Ascending aorta (tissue), 2 donors: ENCODE results near the gene CDC16. TPM values are rescaled to one million over a fixed set of nuclear protein-coding genes. Genes with fewer than 3 reads are reported as not detected.
"Not testable (repeated sequence)": the region's sequence is repeated elsewhere in the genome, so short reads cannot be mapped to it uniquely, and the experiment has no call there.

Experiments
- DNase-seq, 2 donors: peaks; one replicate each; pipeline ENCODE4 v3.0.0-alpha.2; 2019; ENCODE audit warnings: low spot score in 2 of 2
- H3K27ac ChIP-seq, 2 donors: fragments of 200-600 bp; sonication (generic); one replicate each; pipeline ENCODE4 v1.5.1; 2016 to 2017; ENCODE audit warnings: mild to moderate bottlenecking in 1 of 2
- H3K27me3 ChIP-seq: fragments of 200-600 bp; sonication (generic); one replicate; pipeline ENCODE4 v1.5.1; 2017
- H3K36me3 ChIP-seq, 2 donors: fragments of 200-600 bp; sonication (generic); one replicate each; pipeline ENCODE4 v1.5.1; 2016
- H3K4me1 ChIP-seq, 2 donors: fragments of 200-600 bp; sonication (generic); one replicate each; pipeline ENCODE4 v1.5.1; 2016 to 2017; ENCODE audit warnings: mild to moderate bottlenecking in 1 of 2
- H3K4me3 ChIP-seq, 2 donors: fragments of 200-600 bp; sonication (generic); one replicate each; pipeline ENCODE4 v1.5.1; 2016 to 2017; ENCODE audit warnings: mild to moderate bottlenecking in 1 of 2
- H3K9me3 ChIP-seq, 2 donors: fragments of 200-600 bp; sonication (generic); one replicate each; pipeline ENCODE4 v1.5.1; 2016
- intact Hi-C: fragments of 100-400 bp; cut with DNase I; formaldehyde crosslinking; loops from one replicate; pipeline ENCODE4 v1.15.1; 2023
- total RNA-seq: library from RNA; depleted of rRNA; stranded (reverse); fragments of >200 nt; gene quantifications from one replicate; pipeline ENCODE4 v1.1.0, GENCODE V29; 2016
- TF ChIP-seq, protein P1 (sequence below), 3 experiments: fragments of 200-600 bp in 2 of 3; fragments of 450-650 bp in 1 of 3; sonication (generic) in 2 of 3; IDR thresholded peaks; one replicate each; pipeline ENCODE4 v1.5.1; 2016 to 2019; ENCODE audit warnings: antibody characterized with exemption in 3 of 3, mild to moderate bottlenecking in 1 of 3, moderate library complexity in 1 of 3

CDC16 gene
- total RNA-seq, 1 donor from 2014 or later = 41.1 TPM

DNA sequence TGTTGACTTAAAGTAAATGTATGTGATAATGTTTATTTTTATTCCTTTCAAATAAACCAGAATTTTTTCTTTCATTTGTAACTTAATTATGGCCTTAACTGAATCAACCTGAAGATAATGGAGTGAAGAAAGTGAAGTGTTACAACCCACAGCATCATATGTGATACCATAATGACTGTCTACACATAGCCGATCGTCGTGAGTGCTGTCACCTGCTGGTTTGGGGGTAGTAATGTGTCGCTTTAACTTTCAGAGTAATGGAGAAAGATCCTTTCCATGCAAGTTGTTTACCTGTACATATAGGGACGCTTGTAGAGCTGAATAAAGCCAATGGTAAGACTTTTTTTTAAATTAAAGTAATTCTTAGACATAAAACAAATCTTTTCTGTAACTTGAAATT lies 9.9 kb downstream of the CDC16 start:
- TF ChIP-seq, protein P1, sequence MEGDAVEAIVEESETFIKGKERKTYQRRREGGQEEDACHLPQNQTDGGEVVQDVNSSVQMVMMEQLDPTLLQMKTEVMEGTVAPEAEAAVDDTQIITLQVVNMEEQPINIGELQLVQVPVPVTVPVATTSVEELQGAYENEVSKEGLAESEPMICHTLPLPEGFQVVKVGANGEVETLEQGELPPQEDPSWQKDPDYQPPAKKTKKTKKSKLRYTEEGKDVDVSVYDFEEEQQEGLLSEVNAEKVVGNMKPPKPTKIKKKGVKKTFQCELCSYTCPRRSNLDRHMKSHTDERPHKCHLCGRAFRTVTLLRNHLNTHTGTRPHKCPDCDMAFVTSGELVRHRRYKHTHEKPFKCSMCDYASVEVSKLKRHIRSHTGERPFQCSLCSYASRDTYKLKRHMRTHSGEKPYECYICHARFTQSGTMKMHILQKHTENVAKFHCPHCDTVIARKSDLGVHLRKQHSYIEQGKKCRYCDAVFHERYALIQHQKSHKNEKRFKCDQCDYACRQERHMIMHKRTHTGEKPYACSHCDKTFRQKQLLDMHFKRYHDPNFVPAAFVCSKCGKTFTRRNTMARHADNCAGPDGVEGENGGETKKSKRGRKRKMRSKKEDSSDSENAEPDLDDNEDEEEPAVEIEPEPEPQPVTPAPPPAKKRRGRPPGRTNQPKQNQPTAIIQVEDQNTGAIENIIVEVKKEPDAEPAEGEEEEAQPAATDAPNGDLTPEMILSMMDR (IDR thresholded peaks at IDR 0.05) = no peak
- no peak for DNase-seq
- Histone ChIP-seq H3K36me3 (peaks cover 86 to 96% of the 10 kb centered on the region in 2 donors), H3K4me1 (no peaks in the 10 kb centered on the region), H3K4me3 (no peak overlapping the region), H3K27ac (no peak overlapping the region), H3K9me3 (no peaks in the 10 kb centered on the region), H3K27me3 (no peaks in the 10 kb centered on the region)
- intact Hi-C loops = no loop called here

DNA sequence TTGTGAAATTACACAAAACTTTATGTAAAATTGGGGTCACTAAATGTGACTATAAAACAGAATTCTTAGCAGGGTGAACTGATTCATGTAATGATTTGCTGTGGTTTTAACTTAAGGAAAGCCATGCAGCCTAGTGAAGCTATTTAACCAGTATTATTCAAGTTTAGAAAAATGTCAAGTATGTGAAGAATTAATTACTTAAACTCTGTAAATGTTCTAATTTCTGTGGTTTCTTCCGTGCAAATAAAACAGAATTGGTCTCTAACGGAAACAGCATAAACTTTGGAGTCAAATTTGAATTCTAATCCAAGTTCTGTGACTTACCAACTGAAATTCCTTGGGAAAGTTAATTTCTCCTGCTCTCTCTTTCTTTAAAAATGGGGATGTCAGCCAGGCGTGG lies 13.3 kb downstream of the CDC16 start:
- no peaks in the 10 kb centered on the region for H3K4me1 ChIP-seq
- TF ChIP-seq, protein P1 (IDR thresholded peaks at IDR 0.05) = no peak
- H3K36me3 ChIP-seq = peaks cover 83 to 96% of the 10 kb centered on the region in 2 donors
- H3K27me3 ChIP-seq = no peaks in the 10 kb centered on the region
- H3K27ac ChIP-seq = no peak overlapping the region
- H3K9me3 ChIP-seq = no peaks in the 10 kb centered on the region
- intact Hi-C loops = no loop called here
- no peak for DNase-seq
- no peak overlapping the region for H3K4me3 ChIP-seq

DNA sequence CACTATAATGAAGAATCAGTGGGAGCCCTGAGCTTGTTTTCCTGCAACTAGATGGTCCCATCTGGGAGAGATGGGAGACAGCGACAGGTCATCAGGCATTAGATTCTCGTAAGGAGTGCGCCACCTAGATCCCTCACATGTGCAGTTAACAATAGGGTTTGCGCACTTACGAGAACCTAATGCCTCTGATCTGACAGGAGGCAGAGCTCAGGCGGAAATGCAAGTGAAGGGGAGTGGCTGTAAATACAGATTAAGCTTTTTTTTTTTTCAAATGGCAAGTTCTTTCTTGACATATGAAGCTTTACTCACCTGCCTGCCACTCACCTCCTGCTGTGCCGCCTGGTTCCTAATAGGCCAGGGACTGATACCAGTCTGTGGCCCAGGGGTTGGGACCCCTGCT lies 14.4 kb downstream of the CDC16 start:
- Histone ChIP-seq H3K4me1 (no peaks in the 10 kb centered on the region), H3K27me3 (no peaks in the 10 kb centered on the region), H3K27ac (no peak overlapping the region), H3K36me3 (peaks cover 73 to 95% of the 10 kb centered on the region in 2 donors), H3K4me3 (no peak overlapping the region), H3K9me3 (no peaks in the 10 kb centered on the region)
- no peak for DNase-seq
- TF ChIP-seq, protein P1 (IDR thresholded peaks at IDR 0.05) = no peak
- intact Hi-C loops = no loop called here

DNA sequence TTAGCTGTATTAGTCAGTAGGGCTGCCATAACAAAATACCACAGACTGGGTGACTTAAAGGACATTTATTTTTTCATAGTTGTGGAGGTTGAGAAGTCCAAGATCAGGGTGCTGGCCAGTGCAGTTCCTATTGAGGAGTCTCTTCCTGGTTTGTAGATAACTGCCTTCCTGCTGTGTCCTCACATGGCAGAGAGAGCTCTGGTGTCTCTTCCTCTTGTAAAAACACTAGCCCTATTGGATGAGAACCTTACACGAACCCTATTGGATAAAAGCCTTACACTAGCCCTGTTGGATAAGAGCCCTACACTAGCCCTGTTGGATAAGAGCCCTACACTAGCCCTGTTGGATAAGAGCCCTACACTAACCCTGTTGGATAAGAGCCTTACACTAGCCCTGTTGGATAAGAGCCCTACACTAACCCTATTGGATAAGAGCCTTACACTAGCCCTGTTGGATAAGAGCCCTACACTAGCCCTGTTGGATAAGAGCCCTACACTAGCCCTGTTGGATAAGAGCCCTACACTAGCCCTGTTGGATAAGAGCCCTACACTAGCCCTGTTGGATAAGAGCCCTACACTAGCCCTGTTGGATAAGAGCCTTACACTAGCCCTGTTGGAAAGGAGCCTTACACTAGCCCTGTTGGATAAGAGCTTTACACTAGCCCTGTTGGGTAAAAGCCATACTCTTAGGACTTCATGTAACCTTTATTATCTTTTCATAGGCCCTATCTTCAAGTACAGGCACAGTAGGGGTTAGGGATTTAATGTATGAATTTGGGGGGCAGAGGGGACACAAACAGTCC lies 17.1 kb downstream of the CDC16 start:
- DNase-seq, H3K9me3 ChIP-seq, H3K4me1 ChIP-seq, H3K4me3 ChIP-seq, H3K27ac ChIP-seq, H3K27me3 ChIP-seq, intact Hi-C loops: not testable (repeated sequence)
- H3K36me3 ChIP-seq = peaks cover 57 to 96% of the 10 kb centered on the region in 2 donors

DNA sequence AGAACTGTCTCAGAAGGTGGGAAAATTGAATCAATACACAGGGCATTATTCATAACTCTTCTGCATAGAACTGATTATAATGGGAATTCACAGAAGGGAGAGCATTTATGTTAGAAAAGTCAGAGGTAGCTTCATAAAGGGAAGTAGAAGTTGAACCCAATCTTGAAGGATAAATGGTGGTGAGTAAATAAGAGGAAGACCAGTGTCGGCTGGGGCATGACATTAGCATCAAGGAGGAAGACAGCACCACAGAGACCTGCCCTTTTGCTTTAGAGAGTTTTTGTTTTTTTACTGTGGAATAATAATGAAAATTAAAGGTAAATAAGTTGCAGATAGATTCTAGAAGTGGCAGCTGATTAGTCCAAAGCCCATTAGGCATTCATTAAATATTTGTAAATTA lies 21.9 kb downstream of the CDC16 start:
- Histone ChIP-seq H3K27me3 (no peaks in the 10 kb centered on the region), H3K4me3 (no peak overlapping the region), H3K4me1 (no peaks in the 10 kb centered on the region), H3K27ac (no peak overlapping the region), H3K9me3 (no peaks in the 10 kb centered on the region), H3K36me3 (peaks cover 63 to 97% of the 10 kb centered on the region in 2 donors)
- TF ChIP-seq, protein P1 (IDR thresholded peaks at IDR 0.05) = no peak
- intact Hi-C loops = no loop called here
- DNase-seq = no peak

DNA sequence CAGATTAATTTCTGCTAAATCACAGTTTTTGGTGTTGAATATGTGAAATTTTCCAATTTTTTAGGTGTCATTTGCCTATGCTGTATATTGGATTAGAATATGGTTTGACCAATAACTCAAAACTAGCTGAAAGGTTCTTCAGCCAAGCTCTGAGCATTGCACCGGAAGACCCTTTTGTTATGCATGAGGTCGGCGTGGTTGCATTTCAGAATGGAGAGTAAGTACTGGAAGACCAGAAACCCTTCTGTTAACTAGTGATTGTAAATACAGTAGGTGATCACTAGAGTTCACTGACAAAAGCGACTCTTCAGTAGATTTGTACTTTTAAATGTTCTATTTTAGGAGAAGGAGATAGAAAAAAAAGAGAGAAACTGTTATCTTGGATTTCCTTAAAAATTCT lies 22.3 kb downstream of the CDC16 start:
- no peaks in the 10 kb centered on the region for H3K27me3 ChIP-seq
- H3K9me3 ChIP-seq = no peaks in the 10 kb centered on the region
- H3K27ac ChIP-seq = no peak overlapping the region
- H3K4me3 ChIP-seq = no peak overlapping the region
- no peak for DNase-seq
- intact Hi-C loops = no loop called here
- H3K36me3 ChIP-seq = peaks cover 62 to 96% of the 10 kb centered on the region in 2 donors
- no peaks in the 10 kb centered on the region for H3K4me1 ChIP-seq
- TF ChIP-seq, protein P1 (IDR thresholded peaks at IDR 0.05) = no peak
